SW 1271 (cell line): ENCODE data around the gene RPGRIP1L.

Source experiments
- DNase-seq, 2 experiments: peaks; one replicate each; lab custom pipeline; 2025; lab: John Stamatoyannopoulos, UW

Gene RPGRIP1L

GRCh38 chr16:53651357-53651756, 52.3 kb downstream of the RPGRIP1L start:
- DNase-seq = no peak

GRCh38 chr16:53646506-53646905, 57.2 kb downstream of the RPGRIP1L start:
- no peak for DNase-seq

- DNase-seq = no peak
These were observed 60.2 kb downstream of the RPGRIP1L start for GRCh38 chr16:53643474-53643873.

GRCh38 chr16:53642094-53642493, 61.6 kb downstream of the RPGRIP1L start:
- DNase-seq = no peak

- DNase-seq = no peak
These were observed 66.7 kb downstream of the RPGRIP1L start for GRCh38 chr16:53636978-53637377.

GRCh38 chr16:53632526-53632925, 71.1 kb downstream of the RPGRIP1L start:
- DNase-seq = no peak

GRCh38 chr16:53631236-53632025, 72.2 kb downstream of the RPGRIP1L start:
- no peak for DNase-seq

GRCh38 chr16:53629607-53630312, 73.9 kb downstream of the RPGRIP1L start:
- DNase-seq = no peak

- DNase-seq = no peak
These were observed 74.5 kb downstream of the RPGRIP1L start for GRCh38 chr16:53629151-53629550.

- no peak for DNase-seq
These were observed 76.8 kb downstream of the RPGRIP1L start for GRCh38 chr16:53626811-53627210.

GRCh38 chr16:53626161-53626560, 77.5 kb downstream of the RPGRIP1L start:
- DNase-seq = no peak

GRCh38 chr16:53625221-53625620, 78.4 kb downstream of the RPGRIP1L start:
- DNase-seq = no peak

GRCh38 chr16:53622315-53622714, 81.3 kb downstream of the RPGRIP1L start:
- no peak for DNase-seq

GRCh38 chr16:53620476-53620875, 83.2 kb downstream of the RPGRIP1L start:
- DNase-seq = no peak

- no peak for DNase-seq
These were observed 84.4 kb downstream of the RPGRIP1L start for GRCh38 chr16:53619235-53619634.

GRCh38 chr16:53614346-53614745, 89.3 kb downstream of the RPGRIP1L start:
- no peak for DNase-seq

GRCh38 chr16:53612003-53612402, 91.7 kb downstream of the RPGRIP1L start:
- no peak for DNase-seq

- DNase-seq = no peak
These were observed 92.4 kb downstream of the RPGRIP1L start for GRCh38 chr16:53611179-53611696.

GRCh38 chr16:53609536-53609935, 94.1 kb downstream of the RPGRIP1L start:
- no peak for DNase-seq

GRCh38 chr16:53608094-53608493, 95.6 kb downstream of the RPGRIP1L start:
- no peak for DNase-seq

GRCh38 chr16:53605831-53606400, 97.7 kb downstream of the RPGRIP1L start:
- DNase-seq = no peak

- DNase-seq = no peak
These were observed 98.3 kb downstream of the RPGRIP1L start for GRCh38 chr16:53605356-53605755.

GRCh38 chr16:53601961-53602360, 101.7 kb downstream of the RPGRIP1L start:
- no peak for DNase-seq
